ENCODE data around the gene ARL14EPL. TPM values are rescaled to one million over a fixed set of nuclear protein-coding genes. Genes with fewer than 3 reads are reported as not detected.

The ARL14EPL gene
- total and polyA plus RNA-seq, 12 donors = 0.10 to 0.11 TPM; not detected in 10

DNA sequence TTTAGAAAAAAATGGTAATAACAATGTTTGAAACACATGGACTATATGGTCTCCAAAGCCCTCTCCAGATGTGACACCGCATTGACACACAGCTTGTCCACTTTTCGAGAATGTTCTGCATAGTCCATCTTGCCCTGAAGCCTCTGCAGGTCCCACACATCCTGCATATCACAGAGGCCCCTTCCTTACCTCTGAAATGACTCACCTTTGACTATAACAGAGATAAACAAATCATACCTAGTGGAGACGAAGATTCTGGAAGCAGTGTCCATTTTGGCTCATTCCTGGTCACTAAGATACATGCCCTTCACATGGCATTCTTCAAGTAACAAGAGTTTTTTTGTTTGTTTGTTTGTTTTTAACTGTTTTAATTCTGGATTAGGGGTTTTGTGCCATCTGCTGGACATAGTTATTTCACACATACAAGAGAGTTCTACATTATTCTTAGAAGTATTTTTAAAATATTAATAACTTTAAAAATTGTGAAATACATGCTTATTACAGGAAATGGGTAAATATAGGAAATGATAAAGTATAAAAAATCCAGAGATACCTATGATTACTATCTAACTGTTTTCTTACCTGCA is 5.1 kb downstream of the ARL14EPL start:
- H3K27ac ChIP-seq = no peak overlapping the region
- no peaks in the 10 kb centered on the region for H3K36me3 ChIP-seq (replicated peaks in 1 of 2)
- no peak for TF ChIP-seq POLR2A (IDR thresholded peaks at IDR 0.05)
- TF ChIP-seq, protein P1, sequence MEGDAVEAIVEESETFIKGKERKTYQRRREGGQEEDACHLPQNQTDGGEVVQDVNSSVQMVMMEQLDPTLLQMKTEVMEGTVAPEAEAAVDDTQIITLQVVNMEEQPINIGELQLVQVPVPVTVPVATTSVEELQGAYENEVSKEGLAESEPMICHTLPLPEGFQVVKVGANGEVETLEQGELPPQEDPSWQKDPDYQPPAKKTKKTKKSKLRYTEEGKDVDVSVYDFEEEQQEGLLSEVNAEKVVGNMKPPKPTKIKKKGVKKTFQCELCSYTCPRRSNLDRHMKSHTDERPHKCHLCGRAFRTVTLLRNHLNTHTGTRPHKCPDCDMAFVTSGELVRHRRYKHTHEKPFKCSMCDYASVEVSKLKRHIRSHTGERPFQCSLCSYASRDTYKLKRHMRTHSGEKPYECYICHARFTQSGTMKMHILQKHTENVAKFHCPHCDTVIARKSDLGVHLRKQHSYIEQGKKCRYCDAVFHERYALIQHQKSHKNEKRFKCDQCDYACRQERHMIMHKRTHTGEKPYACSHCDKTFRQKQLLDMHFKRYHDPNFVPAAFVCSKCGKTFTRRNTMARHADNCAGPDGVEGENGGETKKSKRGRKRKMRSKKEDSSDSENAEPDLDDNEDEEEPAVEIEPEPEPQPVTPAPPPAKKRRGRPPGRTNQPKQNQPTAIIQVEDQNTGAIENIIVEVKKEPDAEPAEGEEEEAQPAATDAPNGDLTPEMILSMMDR (IDR thresholded peaks at IDR 0.05) = no peak
- H3K4me1 ChIP-seq (replicated peaks in 1 of 2) = no peaks in the 10 kb centered on the region
- no peak overlapping the region for H3K4me3 ChIP-seq
- H3K9me3 ChIP-seq (replicated peaks in 1 of 3) = no peaks in the 10 kb centered on the region
- intact Hi-C loops (cut with DNase I) = no loop called here
- H3K27me3 ChIP-seq = no peaks in the 10 kb centered on the region
- DNase-seq = no peak
- 64 to 81% (median 71%) methylated on average over 3 of the region's 3 CpGs for WGBS, 4 donors

DNA sequence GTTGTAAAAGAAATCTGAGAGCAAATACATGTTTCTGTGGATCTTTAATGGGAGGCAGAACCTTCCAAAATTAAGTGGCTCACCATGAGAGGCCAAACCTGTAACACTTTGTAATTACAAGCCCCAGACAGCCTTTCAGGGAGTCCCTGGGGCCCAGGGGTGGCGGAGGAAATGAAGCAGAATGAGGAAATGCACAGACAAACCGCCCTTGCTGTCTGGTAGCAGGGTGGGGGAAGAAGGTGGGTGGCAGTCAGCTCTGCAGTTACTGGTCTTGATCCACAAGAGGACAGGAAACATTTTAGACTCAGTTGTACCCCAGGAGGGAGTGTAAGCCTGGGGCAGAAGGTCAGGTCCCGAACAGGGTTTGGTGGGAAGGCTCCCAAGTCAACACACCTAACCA is 6.5 kb downstream of the ARL14EPL start:
- no peak overlapping the region for H3K4me3 ChIP-seq
- no peaks in the 10 kb centered on the region for H3K4me1 ChIP-seq (replicated peaks in 1 of 2)
- H3K27ac ChIP-seq = no peak overlapping the region
- H3K9me3 ChIP-seq (replicated peaks in 1 of 3) = no peaks in the 10 kb centered on the region
- intact Hi-C loops (cut with DNase I) = no loop called here
- no peak for DNase-seq
- no peaks in the 10 kb centered on the region for H3K36me3 ChIP-seq (replicated peaks in 1 of 2)
- no peaks in the 10 kb centered on the region for H3K27me3 ChIP-seq
- TF ChIP-seq, protein P1 (IDR thresholded peaks at IDR 0.05) = no peak
- TF ChIP-seq POLR2A (IDR thresholded peaks at IDR 0.05) = no peak
- WGBS, 4 donors = 55 to 84% (median 66%) methylated on average over 3 of the region's 3 CpGs

DNA sequence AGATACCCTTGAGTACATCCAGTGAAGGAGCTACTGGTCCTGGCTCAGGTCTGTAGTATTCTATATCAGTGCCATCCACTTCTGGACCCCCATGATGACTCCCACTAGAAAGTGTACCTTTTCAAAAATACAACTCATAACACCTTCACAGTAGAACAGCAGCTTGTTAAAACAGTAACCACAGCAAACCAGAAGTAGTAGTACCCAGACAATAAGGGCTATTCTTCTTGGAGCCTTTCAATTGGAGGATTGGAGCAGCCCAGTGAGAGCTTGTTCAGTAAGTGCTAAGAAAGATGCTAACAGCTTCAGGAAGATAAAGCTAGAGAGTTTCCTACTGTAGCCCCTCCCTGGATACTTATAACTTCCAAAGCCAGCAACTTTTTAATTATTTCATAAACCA is 10.1 kb downstream of the ARL14EPL start:
- DNase-seq = no peak
- H3K9me3 ChIP-seq (replicated peaks in 1 of 3) = no peaks in the 10 kb centered on the region
- intact Hi-C loops (cut with DNase I) = no loop called here
- no peaks in the 10 kb centered on the region for H3K4me1 ChIP-seq (replicated peaks in 1 of 2)
- TF ChIP-seq POLR2A (IDR thresholded peaks at IDR 0.05) = no peak
- TF ChIP-seq, protein P1 (IDR thresholded peaks at IDR 0.05) = no peak
- no peak overlapping the region for H3K27ac ChIP-seq
- H3K4me3 ChIP-seq = no peak overlapping the region
- no peaks in the 10 kb centered on the region for H3K27me3 ChIP-seq
- H3K36me3 ChIP-seq (replicated peaks in 1 of 2) = no peaks in the 10 kb centered on the region

DNA sequence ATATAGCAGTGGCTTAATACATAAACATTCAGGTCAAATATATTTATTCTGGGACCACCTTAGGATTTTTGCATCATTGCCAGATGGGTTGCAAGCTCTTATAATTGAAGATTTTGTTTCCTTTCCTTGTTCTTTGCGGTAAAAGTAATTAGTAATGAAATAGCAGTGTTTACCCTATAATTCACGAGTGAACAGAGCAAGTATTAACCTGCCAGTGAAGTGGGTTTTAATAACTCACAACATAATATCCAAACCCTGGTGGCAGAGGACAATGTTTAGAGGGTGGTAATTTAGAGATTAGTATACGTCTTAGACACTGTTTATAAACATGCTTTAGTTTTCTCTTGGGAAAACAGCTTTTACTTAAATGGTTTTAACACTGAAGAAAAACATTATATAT is 11.8 kb downstream of the ARL14EPL start:
- DNase-seq = no peak
- no peak overlapping the region for H3K4me3 ChIP-seq
- H3K36me3 ChIP-seq (replicated peaks in 1 of 2) = no peaks in the 10 kb centered on the region
- intact Hi-C loops (cut with DNase I) = no loop called here
- H3K27ac ChIP-seq = no peak overlapping the region
- no peaks in the 10 kb centered on the region for H3K4me1 ChIP-seq (replicated peaks in 1 of 2)
- no peaks in the 10 kb centered on the region for H3K9me3 ChIP-seq (replicated peaks in 1 of 3)
- H3K27me3 ChIP-seq = no peaks in the 10 kb centered on the region
- TF ChIP-seq POLR2A (IDR thresholded peaks at IDR 0.05) = no peak
- TF ChIP-seq, protein P1 (IDR thresholded peaks at IDR 0.05) = no peak
- 67 to 77% (median 71%) methylated on average over 3 of the region's 3 CpGs for WGBS, 4 donors
